Inferior parietal cortex (tissue), 1 donor: ENCODE data around the gene OCA2.
"Not testable (repeated sequence)": the region's sequence is repeated elsewhere in the genome, so short reads cannot be mapped to it uniquely, and the experiment has no call there.

ENCODE experiments used
- DNase-seq: peaks from one replicate; pipeline ENCODE4 v3.0.0-alpha.2; 2016; ENCODE audit errors: extremely low spot score

Gene OCA2

GRCh38 chr15:27725731-27726130 lies 373.4 kb downstream of the OCA2 start:
- DNase-seq = no peak

DNA sequence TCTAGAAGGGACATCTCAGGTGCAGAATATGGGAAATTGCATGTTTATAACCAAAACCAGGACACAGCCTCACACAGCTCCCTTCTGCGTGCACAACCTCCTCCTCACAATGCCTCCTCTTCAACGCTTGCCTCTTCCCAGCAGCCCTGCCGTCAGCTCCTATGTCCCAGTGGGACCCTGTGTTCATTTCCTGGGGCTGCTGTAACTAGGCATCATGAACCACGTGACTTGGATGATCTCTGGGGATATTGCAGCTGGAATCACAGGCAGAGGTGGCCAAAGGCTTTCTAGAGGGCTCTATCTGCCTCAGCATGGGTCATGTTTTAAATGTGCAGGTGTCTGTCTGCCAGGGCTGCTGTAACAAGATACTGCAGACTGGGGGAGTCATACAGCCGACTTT lies 375.3 kb downstream of the OCA2 start:
- DNase-seq = no peak

- no peak for DNase-seq
These were observed 377.0 kb downstream of the OCA2 start for GRCh38 chr15:27722102-27722501.

- no peak for DNase-seq
These were observed 384.4 kb downstream of the OCA2 start for GRCh38 chr15:27714675-27715074.

DNA sequence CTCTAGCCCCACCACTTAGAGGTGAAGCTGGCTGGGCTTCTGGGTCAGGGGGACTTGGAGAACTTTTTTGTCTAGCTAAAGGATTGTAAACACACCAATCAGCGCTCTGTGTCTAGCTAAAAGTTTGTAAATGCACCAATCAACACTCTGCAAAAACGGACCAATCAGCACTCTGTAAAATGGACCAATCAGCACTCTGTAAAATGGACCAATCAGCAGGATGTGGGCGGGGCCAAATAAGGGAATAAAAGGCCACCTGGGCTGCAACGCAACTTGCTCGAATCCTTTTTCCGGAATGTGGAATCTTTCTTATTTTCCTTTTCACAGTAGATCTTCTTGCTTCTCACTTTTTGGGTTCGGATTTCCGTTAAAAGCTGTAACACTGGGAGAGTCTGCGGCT lies 385.3 kb downstream of the OCA2 start:
- not testable (repeated sequence) for DNase-seq

DNA sequence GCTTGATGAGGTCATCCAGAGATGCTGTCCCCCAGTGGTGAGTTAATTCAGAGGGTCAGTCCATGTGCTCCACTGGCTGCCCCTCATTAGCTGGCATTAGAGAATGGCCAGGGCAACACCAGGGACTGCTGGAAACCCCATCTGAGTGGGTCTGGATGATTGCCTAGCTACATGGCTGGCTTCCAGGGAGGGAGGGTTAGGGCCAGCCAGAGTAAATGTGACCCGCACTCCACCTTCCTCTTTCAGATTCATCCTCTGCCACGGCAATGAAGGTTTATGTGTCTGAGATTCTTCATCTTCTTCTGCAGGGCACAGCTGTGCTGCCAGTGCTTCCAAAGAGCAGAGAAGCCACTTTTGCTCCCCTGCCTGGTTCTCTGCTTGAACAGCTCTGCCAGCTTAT lies 391.9 kb downstream of the OCA2 start:
- DNase-seq = no peak

GRCh38 chr15:27706300-27706699 lies 392.8 kb downstream of the OCA2 start:
- no peak for DNase-seq

DNA sequence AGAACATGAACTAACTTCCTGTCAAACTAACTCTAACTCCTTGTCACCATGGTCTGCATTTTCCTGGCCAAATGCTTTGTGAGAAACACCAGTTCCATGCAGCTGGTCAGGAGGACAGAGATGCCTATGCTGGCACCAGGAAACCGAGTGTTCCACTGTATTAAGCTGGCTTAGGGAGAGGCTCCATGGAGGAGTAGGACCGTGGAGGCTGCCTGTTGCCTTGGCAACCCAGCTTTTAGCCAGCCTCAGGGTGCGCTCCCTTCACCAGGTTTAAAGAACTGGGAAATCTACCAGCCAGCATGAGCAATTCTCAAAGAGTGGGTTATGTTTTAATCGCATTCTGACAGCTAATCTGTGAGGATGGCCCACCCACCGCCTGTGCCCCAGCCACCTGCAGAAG lies 394.1 kb downstream of the OCA2 start:
- peak; percentile 52 for DNase-seq
